ENCODE results near the gene LRRC38.

The LRRC38 gene

GRCh38 chr1:13514821-13515220 lies 1.0 kb upstream of the LRRC38 start:
- no peak for DNase-seq

- DNase-seq = no peak
Measured at GRCh38 chr1:13513063-13513894, 524 bp downstream of the LRRC38 start.

- no peak for DNase-seq
Measured at GRCh38 chr1:13512472-13512871, 1.3 kb downstream of the LRRC38 start.

GRCh38 chr1:13510499-13510898 lies 3.3 kb downstream of the LRRC38 start:
- DNase-seq = no peak

GRCh38 chr1:13507075-13507474 lies 6.7 kb downstream of the LRRC38 start:
- DNase-seq = no peak

- DNase-seq = no peak
Measured at GRCh38 chr1:13505020-13505419, 8.8 kb downstream of the LRRC38 start.

GRCh38 chr1:13500806-13501205 lies 13.0 kb downstream of the LRRC38 start:
- DNase-seq = no peak

GRCh38 chr1:13499422-13499821 lies 14.4 kb downstream of the LRRC38 start:
- no peak for DNase-seq

GRCh38 chr1:13498553-13498952 lies 15.2 kb downstream of the LRRC38 start:
- no peak for DNase-seq

GRCh38 chr1:13495186-13495585 lies 18.6 kb downstream of the LRRC38 start:
- DNase-seq = no peak

GRCh38 chr1:13494712-13495111 lies 19.1 kb downstream of the LRRC38 start:
- no peak for DNase-seq

GRCh38 chr1:13494025-13494424 lies 19.8 kb downstream of the LRRC38 start:
- no peak for DNase-seq

GRCh38 chr1:13492711-13493110 lies 21.1 kb downstream of the LRRC38 start:
- DNase-seq = no peak

- no peak for DNase-seq
Measured at GRCh38 chr1:13487957-13488356, 25.8 kb downstream of the LRRC38 start.

- DNase-seq = no peak
Measured at GRCh38 chr1:13487143-13487868, 26.5 kb downstream of the LRRC38 start.

GRCh38 chr1:13483946-13484345 lies 29.9 kb downstream of the LRRC38 start:
- DNase-seq = no peak

- no peak for DNase-seq
Measured at GRCh38 chr1:13482600-13482999, 31.2 kb downstream of the LRRC38 start.

- no peak for DNase-seq
Measured at GRCh38 chr1:13479171-13479856, 34.5 kb downstream of the LRRC38 start.

- no peak for DNase-seq
Measured at GRCh38 chr1:13478692-13479091, 35.1 kb downstream of the LRRC38 start.

- DNase-seq = no peak
Measured at GRCh38 chr1:13469343-13469742, 44.5 kb downstream of the LRRC38 start.

GRCh38 chr1:13465515-13465914 lies 48.3 kb downstream of the LRRC38 start:
- no peak for DNase-seq

GRCh38 chr1:13462682-13463081 lies 51.1 kb downstream of the LRRC38 start:
- no peak for DNase-seq

GRCh38 chr1:13461977-13462376 lies 51.8 kb downstream of the LRRC38 start:
- DNase-seq = no peak
